Fibroblast of mammary gland (primary cell): Measurements from ENCODE around the gene DKC1.
A peak's percentile ranks its signal among the peaks of the same experiment; 100 is the strongest.

Experiments
- DNase-seq: peaks from one replicate; pipeline ENCODE4 v3.0.0-alpha.2; 2010; ENCODE audit warnings: low read depth
- H3K4me3 ChIP-seq: 2 replicates; pipeline ENCODE4 v1.5.1; 2011; ENCODE audit warnings: low read depth, mild to moderate bottlenecking, low read length, moderate library complexity; ENCODE audit not compliant: control insufficient read depth
- CTCF ChIP-seq: conservative IDR thresholded peaks from 2 replicates; pipeline ENCODE4 v1.5.1; 2011; ENCODE audit warnings: low read depth, low read length, inconsistent platforms; ENCODE audit not compliant: control insufficient read depth, insufficient read depth

Gene DKC1

GRCh38 chrX:154734061-154734781 is 28.4 kb upstream of the DKC1 start:
- no peak overlapping the region for H3K4me3 ChIP-seq
- DNase-seq: peak; percentile 86
- TF ChIP-seq CTCF: no peak

- no peak overlapping the region for H3K4me3 ChIP-seq
- DNase-seq: peak; percentile 95
- no peak for TF ChIP-seq CTCF
These were observed 26.8 kb upstream of the DKC1 start for GRCh38 chrX:154735695-154736393.

- no peak for DNase-seq
- no peak for TF ChIP-seq CTCF
- no peak overlapping the region for H3K4me3 ChIP-seq
These were observed 25.5 kb upstream of the DKC1 start for GRCh38 chrX:154737136-154737535.

- TF ChIP-seq CTCF: no peak
- H3K4me3 ChIP-seq: no peak overlapping the region
- peak; percentile 87 for DNase-seq
These were observed 24.5 kb upstream of the DKC1 start for GRCh38 chrX:154738011-154738738.

- no peak for DNase-seq
- H3K4me3 ChIP-seq: no peak overlapping the region
- TF ChIP-seq CTCF: no peak
These were observed 22.7 kb upstream of the DKC1 start for GRCh38 chrX:154739952-154740465.

GRCh38 chrX:154742613-154743012 is 20.1 kb upstream of the DKC1 start:
- DNase-seq: no peak
- TF ChIP-seq CTCF: no peak
- H3K4me3 ChIP-seq: no peak overlapping the region
